K562 (cell line): ENCODE data around the gene ADAMTS2. TPM values are rescaled to one million over a fixed set of nuclear protein-coding genes. Genes with fewer than 3 reads are reported as not detected.

Source experiments
- ATAC-seq: fragments of 200-7000 bp; cut with Tn5 transposase; 3 replicates; pipeline ENCODE4 v1.9.1; 2020; ENCODE audit warnings: moderate library complexity
- BruUV-seq: library from RNA; stranded (reverse); fragments of 400-500 nt; replicated peaks from 2 replicates; lab custom pipeline; 2021; lab: Mats Ljungman, UMichigan
- CTCF ChIA-PET: fragments of 300-600 bp; formaldehyde crosslinking; extraction: SDS; loops from one replicate; lab custom pipeline; 2021; ENCODE audit warnings: low intra/inter-chr PET ratio; lab: Yijun Ruan, JAX
- POLR2A ChIA-PET: fragments of 300-600, 350-650 bp; sonication (Branson Sonifier 250); formaldehyde crosslinking; extraction: SDS; loops from one replicate; lab custom pipeline; 2021; ENCODE audit warnings: antibody characterized with exemption, inconsistent platforms; lab: Yijun Ruan, JAX
- DNase-seq, 4 experiments: peaks; one replicate each; pipeline versions ENCODE4 v3.0.0 to v3.0.0-alpha.2; 2011 to 2018; ENCODE audit warnings: low spot score in 3 of 4, mixed read lengths in 3 of 4; ENCODE audit errors: extremely low read depth in 1 of 4
- FAIRE-seq: peaks from 2 replicates; lab custom pipeline; 2011; peaks lifted over from hg19 to GRCh38; lab: Jason Lieb, UNC
- H2AFZ ChIP-seq: 2 replicates; pipeline ENCODE4 v1.6.0; 2011; ENCODE audit warnings: low read depth, low read length, control low read depth, inconsistent platforms
- H3K27ac ChIP-seq: fragments of 200-600 bp; 3 replicates; pipeline ENCODE4 v1.8.0; 2011; ENCODE audit warnings: low read depth, mild to moderate bottlenecking, control low read depth, inconsistent platforms, low read length, moderate library complexity, mixed read lengths; ENCODE audit errors: extremely low read depth
- H3K27me3 ChIP-seq, 2 experiments: fragments of 300-600 bp in 1 of 2; 2 replicates in 1 of 2; 3 replicates in 1 of 2; pipeline versions ENCODE4 v1.6.0 to v1.8.0; 2011; ENCODE audit warnings: inconsistent platforms in 2 of 2, low read length in 2 of 2, mild to moderate bottlenecking in 1 of 2, mixed read lengths in 1 of 2, moderate library complexity in 1 of 2; ENCODE audit not compliant: control insufficient read depth in 2 of 2, insufficient read depth in 2 of 2
- H3K36me3 ChIP-seq: fragments of 300-600 bp; 3 replicates; pipeline ENCODE4 v1.8.0; 2011; ENCODE audit warnings: mild to moderate bottlenecking, low read length, inconsistent platforms; ENCODE audit not compliant: control insufficient read depth, insufficient read depth
- H3K4me1 ChIP-seq, 2 experiments: fragments of 200-600 bp in 1 of 2; replicated peaks in 1 of 2; 2 replicates in 1 of 2; 3 replicates in 1 of 2; pipeline versions ENCODE4 v1.5.1 to v1.8.0; 2011; ENCODE audit warnings: inconsistent platforms in 2 of 2, low read length in 2 of 2, mild to moderate bottlenecking in 1 of 2, mixed read lengths in 1 of 2, moderate library complexity in 1 of 2; ENCODE audit not compliant: control insufficient read depth in 2 of 2, insufficient read depth in 2 of 2
- H3K4me2 ChIP-seq: 2 replicates; pipeline ENCODE4 v1.6.1; 2011; ENCODE audit warnings: low read length, control low read depth, inconsistent platforms, mixed read lengths; ENCODE audit not compliant: insufficient read depth
- H3K4me3 ChIP-seq: fragments of 200-600 bp; sonication (generic), shearing (Covaris generic); 2 replicates; pipeline ENCODE4 v1.5.1; 2016; ENCODE audit warnings: control low read depth, inconsistent platforms
- H3K79me2 ChIP-seq: fragments of 200-600 bp; 3 replicates; pipeline ENCODE4 v1.8.0; 2011; ENCODE audit warnings: low read length, inconsistent platforms; ENCODE audit not compliant: control insufficient read depth, insufficient read depth
- H3K9ac ChIP-seq, 2 experiments: 2 replicates each; pipeline versions ENCODE4 v1.6.0 to v1.6.1; 2011; ENCODE audit warnings: low read depth in 2 of 2, low read length in 2 of 2, control low read depth in 1 of 2, inconsistent platforms in 1 of 2, mild to moderate bottlenecking in 1 of 2, mixed read lengths in 1 of 2; ENCODE audit not compliant: insufficient read depth in 1 of 2
- H3K9me1 ChIP-seq: one replicate; pipeline ENCODE4 v1.6.0; 2011; ENCODE audit warnings: inconsistent platforms, mild to moderate bottlenecking, low read length, moderate library complexity; ENCODE audit not compliant: control insufficient read depth, insufficient read depth
- H3K9me3 ChIP-seq: replicated peaks from 2 replicates; pipeline ENCODE4 v1.5.1; 2011; ENCODE audit warnings: low read depth, low read length, inconsistent platforms; ENCODE audit not compliant: control insufficient read depth, insufficient read depth
- H4K20me1 ChIP-seq: replicated peaks from 2 replicates; pipeline ENCODE4 v1.6.1; 2011; ENCODE audit warnings: low read length, inconsistent platforms, mixed read lengths; ENCODE audit not compliant: control insufficient read depth, insufficient read depth
- BACH1 ChIP-seq: fragments of 200-800 bp; sonication (Bioruptor generic); IDR thresholded peaks from 2 replicates; pipeline ENCODE4 v1.6.1; 2016; ENCODE audit warnings: missing genetic modification characterization, missing compliant biosample characterization
- CBX8 ChIP-seq: fragments of 200-600 bp; sonication (generic); IDR thresholded peaks from 2 replicates; pipeline ENCODE4 v1.6.1; 2012; ENCODE audit warnings: borderline replicate concordance, mixed run types, low read depth, mild to moderate bottlenecking, moderate library complexity, mixed read lengths, low read length, control low read depth, inconsistent platforms; ENCODE audit not compliant: poor library complexity, severe bottlenecking; ENCODE audit errors: extremely low read depth
- FIP1L1 ChIP-seq: fragments of 200-400 bp; formaldehyde crosslinking; IDR thresholded peaks from 2 replicates; pipeline ENCODE4 v1.6.1; 2018; ENCODE audit warnings: mild to moderate bottlenecking, low read depth, low read length; ENCODE audit not compliant: poor library complexity, severe bottlenecking
- PHTF2 ChIP-seq: fragments of 250-450 bp; sonication (Bioruptor Pico); IDR thresholded peaks from 2 replicates; pipeline ENCODE4 v1.5.0; 2021; ENCODE audit warnings: mild to moderate bottlenecking
- WHSC1 ChIP-seq: IDR thresholded peaks from one replicate; pipeline ENCODE4 v1.6.1; 2012; ENCODE audit warnings: low read length, control low read depth, inconsistent platforms
- WGBS: fragments of 100-300 bp; shearing (Covaris generic); methylation state at CpG from one replicate; pipeline ENCODE4 v1.1.6; 2016; ENCODE audit warnings: low coverage, mixed read lengths; ENCODE audit not compliant: insufficient coverage; ENCODE audit errors: missing lambda C conversion rate; 5-methylcytosine and 5-hydroxymethylcytosine counted together
- in situ Hi-C: fragments of 300-500 bp; cut with MboI; formaldehyde crosslinking; loops from 4 replicates; pipeline ENCODE4 v1.15.0; 2018; ENCODE audit warnings: inconsistent platforms, mixed read lengths
- intact Hi-C: fragments of 100-400 bp; cut with micrococcal nuclease; formaldehyde crosslinking; loops from 2 replicates; pipeline ENCODE4 v1.14.2; 2022
- polyA plus RNA-seq, 8 experiments: library from polyadenylated mRNA; depleted of rRNA in 4 of 8; stranded (reverse) in 5 of 8; unstranded in 3 of 8; fragments of >200 nt; fragmentation: Nextera tagmentation in 2 of 8; fragmentation: Illumina TruSeq in 1 of 8; extraction: Ambion mirVana in 2 of 8; extraction: Trizol in 1 of 8; gene quantifications; 2 replicates each; pipeline versions ENCODE4 v1.2.1 to v1.2.3, GENCODE V29; 2011 to 2014; ENCODE audit warnings: inconsistent platforms in 1 of 8, missing spikeins in 1 of 8
- total RNA-seq, 7 experiments: library from RNA; depleted of rRNA in 6 of 7; stranded (reverse); fragments of >200 nt in 6 of 7; fragmentation: Illumina TruSeq in 2 of 7; extraction: Trizol in 2 of 7; gene quantifications; 2 replicates each; pipeline versions ENCODE4 v1.2.1 to v1.2.3, GENCODE V29; 2011 to 2021; ENCODE audit warnings: low replicate concordance in 1 of 7
- TF ChIP-seq, protein P1 (sequence below): fragments of 250-450 bp; sonication (Bioruptor Pico); IDR thresholded peaks from 2 replicates; pipeline ENCODE4 v1.9.0; 2021; ENCODE audit warnings: mild to moderate bottlenecking, inconsistent platforms

The ADAMTS2 gene
- total and polyA plus RNA-seq, 9 of the 15 experiments (the other 6 are each of a cell fraction or from before 2014, with no cell fraction given) = not detected

DNA sequence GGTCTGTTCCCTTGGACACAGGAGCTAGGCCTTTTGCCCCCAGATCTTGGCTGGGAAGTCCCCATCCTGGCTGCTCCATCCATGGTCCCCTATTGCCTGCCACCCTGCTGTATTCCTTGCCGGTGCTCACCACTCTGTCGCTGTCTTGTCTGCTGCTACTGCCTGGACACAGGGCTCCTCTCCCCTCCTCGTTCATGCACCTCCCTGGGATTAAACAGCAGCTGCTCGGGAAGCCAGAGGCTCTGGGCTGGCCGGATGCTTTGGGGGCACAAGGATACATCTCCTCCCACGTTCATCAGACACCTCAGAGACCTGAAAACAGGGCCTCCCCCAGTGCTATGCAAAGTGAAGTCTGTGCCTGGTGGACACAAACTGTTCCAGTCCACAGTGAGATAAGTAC is 174.7 kb downstream of the ADAMTS2 start (continued):
- TF ChIP-seq WHSC1 = no peak

- 0% methylated on average over 1 of the region's 1 CpG for whole genome bisulfite sequencing
- FAIRE-seq (no peak), ATAC-seq (no peak), DNase-seq (no peak)
- Histone ChIP-seq H3K27ac (no peak overlapping the region), H3K36me3 (no peaks in the 10 kb centered on the region), H3K9me3 (no peaks in the 10 kb centered on the region), H3K4me3 (no peak overlapping the region), H3K9ac (no peak overlapping the region), H4K20me1 (no peaks in the 10 kb centered on the region; the same call in 1 of the 2 replicates), H3K4me1 (peaks cover 0 to 14% of the 10 kb centered on the region in 2 experiments; a peak in 2 of 5 replicates), H3K27me3 (peaks cover 0 to 43% of the 10 kb centered on the region in 2 experiments; a peak in 2 of 5 replicates), H3K4me2 (no peak overlapping the region), H2AFZ (no peak overlapping the region), H3K79me2 (no peaks in the 10 kb centered on the region), H3K9me1 (no peaks in the 10 kb centered on the region)
- BruUV-seq = no TSS peak
- intact Hi-C loops = no loop called here
- POLR2A ChIA-PET = interaction anchor here (0.6 to 1.2 kb wide), 3 partner anchors 9 to 180 kb away, joined by 3 read pairs; no protein-coding TSS in a partner anchor
- in situ Hi-C loops = loop anchor here (5.0 to 10.0 kb wide), 2 partner anchors 327 to 495 kb away; no protein-coding TSS in a partner anchor
- CTCF ChIA-PET = interaction anchor here (1.0 kb wide), 1 partner anchor 324 kb away, joined by 3 read pairs; no protein-coding TSS in a partner anchor
- TF ChIP-seq FIP1L1 (no peak), PHTF2 (CRISPR knock-in tag) (no peak), BACH1 (tag) (no peak), CBX8 (no peak)
- TF ChIP-seq, protein P1, sequence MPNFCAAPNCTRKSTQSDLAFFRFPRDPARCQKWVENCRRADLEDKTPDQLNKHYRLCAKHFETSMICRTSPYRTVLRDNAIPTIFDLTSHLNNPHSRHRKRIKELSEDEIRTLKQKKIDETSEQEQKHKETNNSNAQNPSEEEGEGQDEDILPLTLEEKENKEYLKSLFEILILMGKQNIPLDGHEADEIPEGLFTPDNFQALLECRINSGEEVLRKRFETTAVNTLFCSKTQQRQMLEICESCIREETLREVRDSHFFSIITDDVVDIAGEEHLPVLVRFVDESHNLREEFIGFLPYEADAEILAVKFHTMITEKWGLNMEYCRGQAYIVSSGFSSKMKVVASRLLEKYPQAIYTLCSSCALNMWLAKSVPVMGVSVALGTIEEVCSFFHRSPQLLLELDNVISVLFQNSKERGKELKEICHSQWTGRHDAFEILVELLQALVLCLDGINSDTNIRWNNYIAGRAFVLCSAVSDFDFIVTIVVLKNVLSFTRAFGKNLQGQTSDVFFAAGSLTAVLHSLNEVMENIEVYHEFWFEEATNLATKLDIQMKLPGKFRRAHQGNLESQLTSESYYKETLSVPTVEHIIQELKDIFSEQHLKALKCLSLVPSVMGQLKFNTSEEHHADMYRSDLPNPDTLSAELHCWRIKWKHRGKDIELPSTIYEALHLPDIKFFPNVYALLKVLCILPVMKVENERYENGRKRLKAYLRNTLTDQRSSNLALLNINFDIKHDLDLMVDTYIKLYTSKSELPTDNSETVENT (CRISPR knock-in tag) = no peak
These were observed 175.4 kb downstream of the ADAMTS2 start for GRCh38 chr5:179169836-179170235.
